GM23248 (cell line): Measurements from ENCODE around the gene RERE.

Experiments
- EZH2 ChIP-seq: fragments of 200-600 bp; sonication (generic); IDR thresholded peaks from 2 replicates; pipeline ENCODE4 v1.6.1; 2018; ENCODE audit warnings: antibody characterized with exemption, mild to moderate bottlenecking; ENCODE audit not compliant: insufficient read depth, poor library complexity, severe bottlenecking
- EZH2phosphoT487 ChIP-seq: fragments of 200-600 bp; sonication (generic); IDR thresholded peaks from 2 replicates; pipeline ENCODE4 v1.6.1; 2018; ENCODE audit warnings: antibody characterized with exemption, moderate library complexity, mild to moderate bottlenecking, low read depth; ENCODE audit not compliant: insufficient read depth

- TF ChIP-seq EZH2phosphoT487 (no peak), EZH2 (no peak)
Measured at GRCh38 chr1:8363186-8363766, 454.2 kb downstream of the RERE start.
